Dedifferentiated amniotic fluid mesenchymal stem cell (primary cell): Measurements from ENCODE around the gene CTAG1B.
"Not testable (repeated sequence)": the region's sequence is repeated elsewhere in the genome, so short reads cannot be mapped to it uniquely, and the experiment has no call there.

Experiments
- DNase-seq: peaks from one replicate; pipeline ENCODE4 v3.0.0-alpha.2; 2016; ENCODE audit errors: extremely low spot score

The CTAG1B gene

GRCh38 chrX:154619182-154619581 lies at the start of gene CTAG1B:
Gene CTAG1B (minus strand): TSS chrX:154619282. CDS start chrX:154619218, 64 bp downstream.
- not testable (repeated sequence) for DNase-seq

DNA sequence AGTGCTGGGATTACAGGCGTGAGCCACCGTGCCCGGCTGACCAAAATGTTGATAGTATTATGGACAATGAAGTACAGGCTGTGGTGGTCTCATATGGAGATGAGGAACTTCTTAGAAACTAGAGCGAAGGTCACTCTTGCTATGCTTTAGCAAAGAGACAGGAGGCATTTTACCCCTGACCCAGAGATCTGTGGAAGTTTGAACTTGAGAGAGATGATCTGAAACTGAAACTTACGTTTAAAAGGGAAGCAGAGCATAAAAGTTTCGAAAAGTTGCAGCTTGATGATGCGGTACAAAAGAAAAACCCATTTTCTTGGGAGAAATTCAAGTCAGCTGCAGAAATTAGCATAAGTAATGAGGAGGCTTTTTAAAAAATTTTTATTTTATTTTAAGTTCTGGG lies 42.8 kb upstream of the CTAG1B start:
- no peak for DNase-seq

GRCh38 chrX:154661170-154661569 lies 42.1 kb upstream of the CTAG1B start:
- DNase-seq = no peak

- no peak for DNase-seq
Measured at GRCh38 chrX:154660541-154660940, 41.5 kb upstream of the CTAG1B start.

DNA sequence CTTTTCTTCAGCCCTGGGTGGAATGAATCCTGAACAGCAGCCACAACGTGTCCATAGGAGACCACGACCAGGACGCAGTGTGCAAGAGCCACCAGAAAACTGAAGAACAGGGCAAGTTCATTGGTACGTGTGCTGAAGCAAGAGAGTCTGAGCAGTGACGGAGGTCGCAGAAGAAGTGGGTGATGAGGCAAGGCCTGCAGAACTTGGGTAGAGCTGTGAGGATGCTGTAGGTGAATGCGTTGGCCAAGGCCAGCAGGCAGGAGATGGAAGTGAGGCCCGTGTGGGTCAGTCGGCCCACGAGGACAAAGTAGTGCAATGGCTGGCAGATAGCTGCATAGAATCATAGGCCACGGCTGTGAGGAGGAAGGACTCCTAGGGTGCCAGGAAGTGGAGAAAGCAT lies 39.9 kb upstream of the CTAG1B start:
- no peak for DNase-seq

DNA sequence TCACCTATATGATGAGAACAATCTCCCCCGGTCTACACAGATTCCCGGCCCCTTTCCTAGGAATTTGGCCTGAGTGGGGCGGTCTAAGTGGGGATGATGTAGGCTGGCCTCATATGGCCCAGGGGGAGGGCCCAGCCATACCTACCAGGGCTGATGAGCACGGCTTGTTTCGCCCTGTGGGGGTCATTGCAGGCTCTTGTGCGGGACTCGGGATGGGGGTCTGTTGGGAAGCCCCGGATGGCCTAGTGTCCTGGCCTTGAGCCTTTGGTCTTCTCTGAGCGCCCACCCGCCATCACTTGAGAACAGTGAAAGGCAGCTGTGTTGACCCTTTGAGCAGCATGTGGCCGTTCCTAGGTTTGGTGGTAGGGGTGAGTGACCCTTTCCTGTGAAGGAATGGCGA lies 39.1 kb upstream of the CTAG1B start:
- no peak for DNase-seq

- DNase-seq = no peak
Measured at GRCh38 chrX:154657226-154657805, 38.2 kb upstream of the CTAG1B start.

- DNase-seq = no peak
Measured at GRCh38 chrX:154655786-154656185, 36.7 kb upstream of the CTAG1B start.

- no peak for DNase-seq
Measured at GRCh38 chrX:154655346-154655745, 36.3 kb upstream of the CTAG1B start.

DNA sequence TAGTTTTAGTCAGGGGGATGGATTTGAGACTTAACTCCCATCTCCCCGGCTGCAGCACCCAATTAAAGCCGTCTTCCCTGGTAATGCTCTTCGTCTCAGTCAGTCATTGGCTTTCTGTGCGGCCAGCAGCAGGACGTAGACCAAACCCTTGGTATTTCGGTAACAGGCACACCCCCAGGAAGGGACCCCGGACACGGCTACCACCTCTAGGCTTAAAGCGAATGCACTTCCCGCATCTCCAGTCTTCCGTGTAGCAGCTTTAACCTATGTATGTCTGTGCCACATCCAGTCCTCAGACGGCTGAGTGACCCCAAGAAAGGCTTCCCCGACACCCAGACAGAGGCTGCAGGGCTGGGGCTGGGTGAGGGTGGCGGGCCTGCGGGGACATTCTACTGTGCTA lies 35.8 kb upstream of the CTAG1B start:
- DNase-seq = no peak

GRCh38 chrX:154654372-154654771 lies 35.3 kb upstream of the CTAG1B start:
- no peak for DNase-seq

GRCh38 chrX:154653413-154653812 lies 34.3 kb upstream of the CTAG1B start, which contains the start of gene CTAG2:
Gene CTAG2 (minus strand): TSS chrX:154653579. CDS start chrX:154653515, 64 bp downstream.
- DNase-seq = not testable (repeated sequence)

GRCh38 chrX:154653048-154653401 lies 33.9 kb upstream of the CTAG1B start:
- no peak for DNase-seq

- DNase-seq = no peak
Measured at GRCh38 chrX:154652311-154653047, 33.4 kb upstream of the CTAG1B start.

- DNase-seq = no peak
Measured at GRCh38 chrX:154650221-154650510, 31.1 kb upstream of the CTAG1B start.

GRCh38 chrX:154649503-154650220 lies 30.6 kb upstream of the CTAG1B start:
- DNase-seq = no peak

GRCh38 chrX:154648931-154649330 lies 29.8 kb upstream of the CTAG1B start:
- DNase-seq = no peak

- DNase-seq = not testable (repeated sequence)
Measured at GRCh38 chrX:154645745-154646378, 26.8 kb upstream of the CTAG1B start.

GRCh38 chrX:154643708-154644107 lies 24.6 kb upstream of the CTAG1B start:
- DNase-seq = not testable (repeated sequence)

DNA sequence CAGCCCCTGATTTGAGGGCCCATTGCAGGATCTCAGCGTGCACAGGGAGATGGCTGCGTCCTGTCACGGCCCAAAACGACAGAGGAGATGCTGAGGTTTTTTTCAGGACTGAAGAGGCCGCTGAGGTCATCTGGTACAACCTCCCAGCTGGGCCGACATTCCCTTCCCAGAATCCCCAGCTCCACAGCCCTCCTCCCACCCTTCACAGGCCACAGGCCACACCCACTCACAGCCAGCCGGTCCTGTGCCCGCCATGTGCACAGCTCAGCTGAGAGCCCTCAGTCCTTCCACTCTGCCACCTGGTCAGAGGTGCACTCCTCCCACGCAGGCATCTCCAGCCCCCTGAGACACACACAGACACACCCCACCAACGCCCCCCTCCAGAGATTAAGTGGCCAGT lies 22.7 kb upstream of the CTAG1B start:
- not testable (repeated sequence) for DNase-seq

DNA sequence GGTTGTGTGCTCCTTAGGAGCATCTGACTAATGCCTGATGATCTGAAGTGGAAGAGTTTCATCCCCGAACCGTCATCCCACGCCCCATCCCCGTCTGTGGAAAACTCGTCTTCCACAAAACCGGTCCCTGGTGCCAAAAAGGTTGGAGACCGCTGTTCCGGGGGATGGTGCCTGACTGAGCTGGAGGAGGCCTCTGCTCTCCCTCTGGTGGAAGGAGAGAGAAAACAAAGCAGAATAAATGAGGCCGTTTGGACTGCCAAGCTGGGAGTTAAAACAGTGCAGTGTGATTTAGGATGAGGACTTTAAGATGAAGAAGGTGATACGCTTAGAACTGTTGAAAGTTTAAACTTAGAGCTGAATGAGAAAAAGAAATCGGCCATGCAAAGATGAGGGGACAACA lies 14.6 kb upstream of the CTAG1B start:
- not testable (repeated sequence) for DNase-seq

DNA sequence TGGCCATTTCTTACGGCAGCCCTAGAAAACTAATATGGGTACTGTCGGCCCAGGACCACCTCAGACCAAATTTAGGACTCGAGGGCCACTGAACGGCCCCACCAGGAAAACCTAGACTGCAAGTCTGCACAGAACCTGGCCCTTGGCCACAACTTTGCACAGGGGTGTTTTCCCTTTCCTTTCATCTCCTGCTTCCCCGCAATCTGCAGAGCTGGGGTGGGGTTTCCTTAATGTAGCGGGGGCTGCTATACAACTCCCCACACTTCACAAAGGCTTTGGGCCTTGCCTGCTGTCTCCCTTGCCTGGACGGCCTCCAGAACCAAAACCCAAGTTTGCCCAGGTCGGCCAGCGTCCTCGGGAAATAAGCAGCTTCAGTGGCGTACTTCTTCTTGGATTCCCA lies 11.9 kb upstream of the CTAG1B start:
- DNase-seq = not testable (repeated sequence)

DNA sequence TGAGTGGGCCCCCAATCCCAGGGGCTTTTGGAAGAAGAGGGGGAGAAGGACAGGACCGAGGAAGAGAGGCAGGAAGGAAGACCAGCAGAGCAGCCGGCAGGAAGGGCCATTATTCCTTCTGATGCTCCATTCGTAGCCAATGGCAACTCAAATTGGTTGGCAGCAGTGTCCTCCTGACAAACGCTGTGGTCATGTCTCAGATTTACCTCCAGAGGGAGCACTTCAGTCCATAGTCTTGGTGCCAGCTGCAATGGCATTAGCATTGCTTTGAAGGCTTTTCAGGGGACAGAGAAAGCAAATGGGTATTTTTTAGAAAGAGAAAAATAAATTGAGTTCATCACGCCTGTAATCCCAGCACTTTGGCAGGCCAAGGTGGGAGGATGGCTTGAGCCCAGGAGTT lies 9.9 kb upstream of the CTAG1B start:
- DNase-seq = not testable (repeated sequence)
